ENCODE data around the gene GIN1. TPM values are rescaled to one million over a fixed set of nuclear protein-coding genes. Genes with fewer than 3 reads are reported as not detected.

GIN1 gene
- total and polyA plus RNA-seq, 10 of the 15 experiments (the other 5 are each of a cell fraction or from before 2014, with no cell fraction given), result 3.3 to 9.7 (median 6.8) TPM

- Histone ChIP-seq H2AFZ (ENCODE audit: control insufficient read depth, low read depth, low read length) (no peak overlapping the region), H3K4me2 (ENCODE audit: control insufficient read depth, insufficient read depth) (no peak overlapping the region), H3K27ac (ENCODE audit: control insufficient read depth, insufficient read depth) (no peak overlapping the region), H3K36me3 (ENCODE audit: control insufficient read depth in 2 of 2, insufficient read depth in 2 of 2, low read length in 1 of 2) (no peaks in the 10 kb centered on the region), H3K79me2 (ENCODE audit: control insufficient read depth, insufficient read depth, low read length) (peaks cover 32% of the 10 kb centered on the region), H3K9me3 (replicated peaks; ENCODE audit: control insufficient read depth, insufficient read depth, low read length) (peaks cover 7% of the 10 kb centered on the region; the same call in 2 of the 3 replicates), H4K20me1 (ENCODE audit: control insufficient read depth, insufficient read depth) (no peaks in the 10 kb centered on the region), H3K4me3 (no peak overlapping the region), H3K9ac (ENCODE audit: control insufficient read depth, insufficient read depth, low read length) (no peak overlapping the region), H3K27me3 (replicated peaks in 1 of 2; ENCODE audit: control insufficient read depth in 2 of 2, insufficient read depth in 2 of 2, low read length in 1 of 2) (no peaks in the 10 kb centered on the region), H3K4me1 (ENCODE audit: control insufficient read depth, insufficient read depth, low read length) (no peaks in the 10 kb centered on the region)
- in situ Hi-C loops (cut with MboI) (no loop called here), intact Hi-C loops (cut with micrococcal nuclease; ENCODE audit: unreplicated experiment) (no loop called here)
- no peak for ATAC-seq
- TF ChIP-seq ZNF384 (IDR thresholded peaks at IDR 0.05; ENCODE audit: borderline replicate concordance, low read depth, low read length) (no peak), HDGF (IDR thresholded peaks at IDR 0.05) (no peak), E2F4 (IDR thresholded peaks at IDR 0.05; ENCODE audit: low read depth, low read length) (no peak), ZSCAN29 (IDR thresholded peaks at IDR 0.05) (no peak), SRF (IDR thresholded peaks at IDR 0.05; ENCODE audit: low read depth in 2 of 2, low read length in 2 of 2) (no peak), CBFB (IDR thresholded peaks at IDR 0.05; ENCODE audit: low read depth) (no peak), ZNF207 (IDR thresholded peaks at IDR 0.05; ENCODE audit: borderline replicate concordance) (no peak), ZNF217 (IDR thresholded peaks at IDR 0.05) (no peak), CBX3 (IDR thresholded peaks at IDR 0.05; ENCODE audit: borderline replicate concordance, low read depth) (no peak), ZNF24 (IDR thresholded peaks at IDR 0.05) (no peak)
- TF ChIP-seq, protein P1, sequence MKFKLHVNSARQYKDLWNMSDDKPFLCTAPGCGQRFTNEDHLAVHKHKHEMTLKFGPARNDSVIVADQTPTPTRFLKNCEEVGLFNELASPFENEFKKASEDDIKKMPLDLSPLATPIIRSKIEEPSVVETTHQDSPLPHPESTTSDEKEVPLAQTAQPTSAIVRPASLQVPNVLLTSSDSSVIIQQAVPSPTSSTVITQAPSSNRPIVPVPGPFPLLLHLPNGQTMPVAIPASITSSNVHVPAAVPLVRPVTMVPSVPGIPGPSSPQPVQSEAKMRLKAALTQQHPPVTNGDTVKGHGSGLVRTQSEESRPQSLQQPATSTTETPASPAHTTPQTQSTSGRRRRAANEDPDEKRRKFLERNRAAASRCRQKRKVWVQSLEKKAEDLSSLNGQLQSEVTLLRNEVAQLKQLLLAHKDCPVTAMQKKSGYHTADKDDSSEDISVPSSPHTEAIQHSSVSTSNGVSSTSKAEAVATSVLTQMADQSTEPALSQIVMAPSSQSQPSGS (IDR thresholded peaks at IDR 0.05; ENCODE audit: low read length), result no peak
- TF ChIP-seq, protein P2, sequence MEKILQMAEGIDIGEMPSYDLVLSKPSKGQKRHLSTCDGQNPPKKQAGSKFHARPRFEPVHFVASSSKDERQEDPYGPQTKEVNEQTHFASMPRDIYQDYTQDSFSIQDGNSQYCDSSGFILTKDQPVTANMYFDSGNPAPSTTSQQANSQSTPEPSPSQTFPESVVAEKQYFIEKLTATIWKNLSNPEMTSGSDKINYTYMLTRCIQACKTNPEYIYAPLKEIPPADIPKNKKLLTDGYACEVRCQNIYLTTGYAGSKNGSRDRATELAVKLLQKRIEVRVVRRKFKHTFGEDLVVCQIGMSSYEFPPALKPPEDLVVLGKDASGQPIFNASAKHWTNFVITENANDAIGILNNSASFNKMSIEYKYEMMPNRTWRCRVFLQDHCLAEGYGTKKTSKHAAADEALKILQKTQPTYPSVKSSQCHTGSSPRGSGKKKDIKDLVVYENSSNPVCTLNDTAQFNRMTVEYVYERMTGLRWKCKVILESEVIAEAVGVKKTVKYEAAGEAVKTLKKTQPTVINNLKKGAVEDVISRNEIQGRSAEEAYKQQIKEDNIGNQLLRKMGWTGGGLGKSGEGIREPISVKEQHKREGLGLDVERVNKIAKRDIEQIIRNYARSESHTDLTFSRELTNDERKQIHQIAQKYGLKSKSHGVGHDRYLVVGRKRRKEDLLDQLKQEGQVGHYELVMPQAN (conservative IDR thresholded peaks at IDR 0.05), result no peak
- ChIA-PET RAD21 (ENCODE audit: unreplicated experiment) (no interaction called here), POLR2A (no interaction called here), SMC1A (ENCODE audit: uncharacterized antibody, unreplicated experiment) (interaction anchor here (1.1 to 1.4 kb wide), 2 partner anchors 18 kb away, joined by 3 to 5 read pairs; no protein-coding TSS in a partner anchor), CTCF (interaction anchor here (1.3 to 3.0 kb wide), 3 partner anchors 14 to 110 kb away, joined by 3 to 7 read pairs (median 4); no protein-coding TSS in a partner anchor)
- no peak for DNase-seq (ENCODE audit: low read depth, low spot score)
- no peak for FAIRE-seq
- BruUV-seq (replicated peaks), result no TSS peak
- WGBS (ENCODE audit: insufficient coverage, insufficient replicate concordance, low lambda C conversion rate, missing lambda C conversion rate), result 47% methylated on average over 2 of the region's 2 CpGs
Observed at GRCh38 chr5:103114440-103114839, 5.5 kb downstream of the GIN1 start.
